Panc1 (cell line): ENCODE measurements around the gene SRRT. TPM values are rescaled to one million over a fixed set of nuclear protein-coding genes. Genes with fewer than 3 reads are reported as not detected.

ENCODE experiments used
- ATAC-seq: fragments of 200-7000 bp; cut with Tn5 transposase; 2 replicates; pipeline ENCODE4 v1.9.1; 2020; ENCODE audit warnings: mild to moderate bottlenecking, moderate library complexity
- BruUV-seq: library from RNA; stranded (reverse); fragments of 400-500 nt; replicated peaks from 2 replicates; lab custom pipeline; 2021; lab: Mats Ljungman, UMichigan
- CTCF ChIA-PET: fragments of 300-600 bp; sonication (Branson Sonifier 250); formaldehyde crosslinking; loops from one replicate; lab custom pipeline; 2022; ENCODE audit warnings: antibody characterized with exemption; lab: Charles Lee
- POLR2A ChIA-PET: fragments of 300-600 bp; sonication (Branson Sonifier 250); formaldehyde crosslinking; loops from one replicate; lab custom pipeline; 2022; ENCODE audit warnings: antibody characterized with exemption; lab: Charles Lee
- DNase-seq: peaks from one replicate; pipeline ENCODE4 v3.0.0-alpha.2; 2010; ENCODE audit warnings: low read depth, low spot score
- H3K27ac ChIP-seq: 2 replicates; pipeline ENCODE4 v1.5.1; 2011; ENCODE audit warnings: mild to moderate bottlenecking, low read length, inconsistent platforms
- H3K27me3 ChIP-seq: fragments of 200-500 bp; sonication (Bioruptor generic); 2 replicates; pipeline ENCODE4 v1.6.0; 2014; ENCODE audit warnings: low read length, inconsistent platforms; ENCODE audit not compliant: control insufficient read depth, insufficient read depth
- H3K36me3 ChIP-seq: fragments of 200-500 bp; sonication (Bioruptor generic); 2 replicates; pipeline ENCODE4 v1.5.1; 2014; ENCODE audit warnings: inconsistent platforms, mild to moderate bottlenecking, low read length, moderate library complexity; ENCODE audit not compliant: control insufficient read depth, insufficient read depth
- H3K4me1 ChIP-seq: 2 replicates; pipeline ENCODE4 v1.5.1; 2011; ENCODE audit warnings: inconsistent platforms, mild to moderate bottlenecking, low read length, moderate library complexity; ENCODE audit not compliant: control insufficient read depth, insufficient read depth
- H3K4me3 ChIP-seq, 2 experiments: 2 replicates each; pipeline ENCODE4 v1.5.1; 2011 to 2012; ENCODE audit warnings: low read depth in 2 of 2, low read length in 2 of 2, mild to moderate bottlenecking in 2 of 2, inconsistent platforms in 1 of 2, moderate library complexity in 1 of 2
- H3K9me3 ChIP-seq: fragments of 200-500 bp; sonication (Bioruptor generic); 2 replicates; pipeline ENCODE4 v1.5.1; 2014; ENCODE audit warnings: low read depth, mild to moderate bottlenecking, inconsistent platforms, low read length, moderate library complexity; ENCODE audit not compliant: control insufficient read depth, insufficient read depth
- POLR2AphosphoS5 ChIP-seq: IDR thresholded peaks from 2 replicates; pipeline ENCODE4 v1.6.1; 2012; ENCODE audit warnings: mild to moderate bottlenecking, low read depth, low read length, moderate library complexity
- SIN3A ChIP-seq: IDR thresholded peaks from 2 replicates; pipeline ENCODE4 v1.6.1; 2012; ENCODE audit warnings: low read depth, mild to moderate bottlenecking, low read length, moderate library complexity, borderline replicate concordance; ENCODE audit not compliant: insufficient read depth
- TCF7L2 ChIP-seq: IDR thresholded peaks from 2 replicates; pipeline ENCODE4 v1.6.1; 2011; ENCODE audit warnings: mild to moderate bottlenecking, low read depth, low read length, inconsistent platforms
- in situ Hi-C: cut with HindIII; loops from 2 replicates; pipeline ENCODE4 v1.10.0; 2016; ENCODE audit warnings: low sequenced_read_pairs, low pct_unique_long_range_greater_than_20kb
- intact Hi-C: fragments of 100-400 bp; cut with micrococcal nuclease; formaldehyde crosslinking; loops from one replicate; pipeline ENCODE4 v1.10.0; 2022; ENCODE audit not compliant: unreplicated experiment
- total RNA-seq: library from RNA; stranded (reverse); gene quantifications from one replicate; pipeline ENCODE4 v1.2.1, GENCODE V29; 2021; ENCODE audit not compliant: unreplicated experiment
- TF ChIP-seq, protein P1 (sequence below), 2 experiments: IDR thresholded peaks; 2 replicates each; pipeline ENCODE4 v1.6.1; 2011 to 2012; ENCODE audit warnings: low read depth in 2 of 2, control low read depth in 1 of 2, low read length in 1 of 2, mild to moderate bottlenecking in 1 of 2, moderate library complexity in 1 of 2; ENCODE audit not compliant: insufficient read depth in 1 of 2
- TF ChIP-seq, protein P2 (sequence below): fragments of 450-650 bp; IDR thresholded peaks from 2 replicates; pipeline ENCODE4 v1.5.1; 2017; ENCODE audit warnings: mild to moderate bottlenecking

The SRRT gene
- total RNA-seq, 1 experiment from 2014 or later = 248 TPM

DNA sequence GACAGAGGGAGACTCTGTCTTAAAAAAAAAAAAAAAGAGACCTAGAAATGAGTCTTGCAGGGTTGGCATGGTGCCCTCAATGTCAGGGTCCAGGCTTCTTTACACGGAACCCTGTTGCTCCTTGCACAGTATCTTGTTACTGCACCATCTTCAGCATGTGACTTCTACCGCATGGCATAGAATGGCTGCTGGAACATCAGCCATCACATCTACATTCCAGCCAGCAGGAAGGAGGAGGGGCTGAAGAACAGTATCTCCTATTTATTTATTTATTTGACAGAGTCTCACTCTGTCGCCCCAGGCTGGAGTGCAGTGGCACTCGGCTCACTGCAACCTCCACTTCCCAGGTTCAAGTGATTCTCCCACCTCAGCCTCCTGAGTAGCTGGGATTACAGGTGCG, 24.5 kb downstream of the SRRT start:
- BruUV-seq = no TSS peak
- CTCF ChIA-PET = interaction anchor here (0.9 to 1.8 kb wide), 2 partner anchors 73 to 160 kb away, joined by 3 to 14 read pairs; no protein-coding TSS in a partner anchor
- in situ Hi-C loops (no loop called here), intact Hi-C loops (loop anchor here (5.0 kb wide), 1 partner anchor 178 kb away; no protein-coding TSS in a partner anchor)
- no peaks in the 10 kb centered on the region for H3K9me3 ChIP-seq
- H3K36me3 ChIP-seq = no peaks in the 10 kb centered on the region
- POLR2A ChIA-PET = no interaction called here
- no peak overlapping the region for H3K27ac ChIP-seq
- H3K27me3 ChIP-seq = no peaks in the 10 kb centered on the region; the same call in 1 of the 2 replicates
- TF ChIP-seq SIN3A (no peak), TCF7L2 (no peak), POLR2AphosphoS5 (no peak)
- TF ChIP-seq, protein P1, sequence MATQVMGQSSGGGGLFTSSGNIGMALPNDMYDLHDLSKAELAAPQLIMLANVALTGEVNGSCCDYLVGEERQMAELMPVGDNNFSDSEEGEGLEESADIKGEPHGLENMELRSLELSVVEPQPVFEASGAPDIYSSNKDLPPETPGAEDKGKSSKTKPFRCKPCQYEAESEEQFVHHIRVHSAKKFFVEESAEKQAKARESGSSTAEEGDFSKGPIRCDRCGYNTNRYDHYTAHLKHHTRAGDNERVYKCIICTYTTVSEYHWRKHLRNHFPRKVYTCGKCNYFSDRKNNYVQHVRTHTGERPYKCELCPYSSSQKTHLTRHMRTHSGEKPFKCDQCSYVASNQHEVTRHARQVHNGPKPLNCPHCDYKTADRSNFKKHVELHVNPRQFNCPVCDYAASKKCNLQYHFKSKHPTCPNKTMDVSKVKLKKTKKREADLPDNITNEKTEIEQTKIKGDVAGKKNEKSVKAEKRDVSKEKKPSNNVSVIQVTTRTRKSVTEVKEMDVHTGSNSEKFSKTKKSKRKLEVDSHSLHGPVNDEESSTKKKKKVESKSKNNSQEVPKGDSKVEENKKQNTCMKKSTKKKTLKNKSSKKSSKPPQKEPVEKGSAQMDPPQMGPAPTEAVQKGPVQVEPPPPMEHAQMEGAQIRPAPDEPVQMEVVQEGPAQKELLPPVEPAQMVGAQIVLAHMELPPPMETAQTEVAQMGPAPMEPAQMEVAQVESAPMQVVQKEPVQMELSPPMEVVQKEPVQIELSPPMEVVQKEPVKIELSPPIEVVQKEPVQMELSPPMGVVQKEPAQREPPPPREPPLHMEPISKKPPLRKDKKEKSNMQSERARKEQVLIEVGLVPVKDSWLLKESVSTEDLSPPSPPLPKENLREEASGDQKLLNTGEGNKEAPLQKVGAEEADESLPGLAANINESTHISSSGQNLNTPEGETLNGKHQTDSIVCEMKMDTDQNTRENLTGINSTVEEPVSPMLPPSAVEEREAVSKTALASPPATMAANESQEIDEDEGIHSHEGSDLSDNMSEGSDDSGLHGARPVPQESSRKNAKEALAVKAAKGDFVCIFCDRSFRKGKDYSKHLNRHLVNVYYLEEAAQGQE (IDR thresholded peaks at IDR 0.05; ENCODE audit: insufficient read depth in 1 of 2, low read depth in 2 of 2, low read length in 1 of 2) = no peak
- TF ChIP-seq, protein P2, sequence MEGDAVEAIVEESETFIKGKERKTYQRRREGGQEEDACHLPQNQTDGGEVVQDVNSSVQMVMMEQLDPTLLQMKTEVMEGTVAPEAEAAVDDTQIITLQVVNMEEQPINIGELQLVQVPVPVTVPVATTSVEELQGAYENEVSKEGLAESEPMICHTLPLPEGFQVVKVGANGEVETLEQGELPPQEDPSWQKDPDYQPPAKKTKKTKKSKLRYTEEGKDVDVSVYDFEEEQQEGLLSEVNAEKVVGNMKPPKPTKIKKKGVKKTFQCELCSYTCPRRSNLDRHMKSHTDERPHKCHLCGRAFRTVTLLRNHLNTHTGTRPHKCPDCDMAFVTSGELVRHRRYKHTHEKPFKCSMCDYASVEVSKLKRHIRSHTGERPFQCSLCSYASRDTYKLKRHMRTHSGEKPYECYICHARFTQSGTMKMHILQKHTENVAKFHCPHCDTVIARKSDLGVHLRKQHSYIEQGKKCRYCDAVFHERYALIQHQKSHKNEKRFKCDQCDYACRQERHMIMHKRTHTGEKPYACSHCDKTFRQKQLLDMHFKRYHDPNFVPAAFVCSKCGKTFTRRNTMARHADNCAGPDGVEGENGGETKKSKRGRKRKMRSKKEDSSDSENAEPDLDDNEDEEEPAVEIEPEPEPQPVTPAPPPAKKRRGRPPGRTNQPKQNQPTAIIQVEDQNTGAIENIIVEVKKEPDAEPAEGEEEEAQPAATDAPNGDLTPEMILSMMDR = no peak
- no peak for DNase-seq
- no peak for ATAC-seq
- H3K4me3 ChIP-seq = no peak overlapping the region
- H3K4me1 ChIP-seq = peaks cover 8% of the 10 kb centered on the region

DNA sequence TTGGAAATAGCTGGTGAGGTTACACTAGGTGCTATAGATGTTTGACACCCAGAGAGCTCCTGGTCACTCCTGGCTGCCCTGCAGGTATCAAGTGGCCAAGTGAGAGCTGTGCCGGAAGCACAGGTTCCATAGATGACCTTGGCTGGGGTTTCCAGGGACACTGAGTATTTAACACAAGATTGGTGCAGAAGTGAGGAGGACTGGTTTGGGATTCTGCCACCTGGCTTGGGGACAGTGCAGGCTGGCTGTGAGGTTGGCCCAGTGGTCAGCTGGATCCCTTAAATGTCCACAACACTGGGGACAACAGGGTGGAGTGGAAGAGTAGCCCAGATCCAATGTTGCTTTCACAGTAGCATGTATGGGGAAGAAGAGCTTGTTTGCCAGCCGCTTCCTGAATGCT, 26.1 kb downstream of the SRRT start:
- DNase-seq (no peak), ATAC-seq (no peak)
- Histone ChIP-seq H3K36me3 (no peaks in the 10 kb centered on the region), H3K4me1 (peaks cover 5% of the 10 kb centered on the region), H3K9me3 (no peaks in the 10 kb centered on the region), H3K27ac (no peak overlapping the region), H3K27me3 (no peaks in the 10 kb centered on the region; the same call in 1 of the 2 replicates), H3K4me3 (no peak overlapping the region)
- intact Hi-C loops (no loop called here), in situ Hi-C loops (no loop called here)
- ChIA-PET CTCF (interaction anchor here (0.6 kb wide), 1 partner anchor 12 kb away, joined by 10 read pairs; no protein-coding TSS in a partner anchor), POLR2A (interaction anchor here (0.6 kb wide), 1 partner anchor 148 kb away, joined by 3 read pairs; no protein-coding TSS in a partner anchor)
- TF ChIP-seq, protein P1 (IDR thresholded peaks at IDR 0.05; ENCODE audit: insufficient read depth in 1 of 2, low read depth in 2 of 2, low read length in 1 of 2) = no peak
- TF ChIP-seq, protein P2 = no peak
- TF ChIP-seq TCF7L2 = no peak
- no peak for TF ChIP-seq POLR2AphosphoS5
- no peak for TF ChIP-seq SIN3A
- BruUV-seq = no TSS peak
